Parathyroid adenoma (tissue), 2 donors: ENCODE results near the gene SMARCA4.
"Not testable (repeated sequence)": the region's sequence is repeated elsewhere in the genome, so short reads cannot be mapped to it uniquely, and the experiment has no call there.

Experiments
- H2AFZ ChIP-seq: fragments of 300-600 bp; sonication (generic); one replicate; pipeline ENCODE4 v1.7.0; 2017; ENCODE audit warnings: antibody characterized with exemption, mild to moderate bottlenecking
- H3K27ac ChIP-seq: fragments of 300-600 bp; sonication (generic); one replicate; pipeline ENCODE4 v1.7.0; 2017
- H3K27me3 ChIP-seq: fragments of 300-600 bp; sonication (generic); one replicate; pipeline ENCODE4 v1.7.0; 2017; ENCODE audit warnings: low read length; ENCODE audit not compliant: control insufficient read depth, insufficient read depth
- H3K36me3 ChIP-seq: fragments of 300-600 bp; sonication (generic); one replicate; pipeline ENCODE4 v1.7.0; 2017; ENCODE audit warnings: low read length; ENCODE audit not compliant: control insufficient read depth, insufficient read depth
- H3K4me1 ChIP-seq: fragments of 300-600 bp; sonication (generic); one replicate; pipeline ENCODE4 v1.7.0; 2017; ENCODE audit warnings: control low read depth
- H3K4me2 ChIP-seq: fragments of 300-600 bp; sonication (generic); one replicate; pipeline ENCODE4 v1.7.0; 2017; ENCODE audit warnings: low read length
- H3K4me3 ChIP-seq: fragments of 300-600 bp; sonication (generic); one replicate; pipeline ENCODE4 v1.7.0; 2017; ENCODE audit warnings: low read depth, low read length
- H3K79me2 ChIP-seq: fragments of 300-600 bp; sonication (generic); one replicate; pipeline ENCODE4 v1.7.0; 2017; ENCODE audit warnings: control low read depth
- H3K9ac ChIP-seq: fragments of 300-600 bp; sonication (generic); one replicate; pipeline ENCODE4 v1.7.0; 2017; ENCODE audit warnings: mild to moderate bottlenecking
- H3K9me3 ChIP-seq: fragments of 300-600 bp; sonication (generic); one replicate; pipeline ENCODE4 v1.7.0; 2017; ENCODE audit warnings: low read length; ENCODE audit not compliant: control insufficient read depth
- CTCF ChIP-seq: fragments of 300-600 bp; sonication (generic); IDR thresholded peaks from one replicate; pipeline ENCODE4 v1.7.0; 2017; ENCODE audit warnings: antibody characterized with exemption, mild to moderate bottlenecking
- donor health status: primary hyperparathyroidism.

Gene SMARCA4

GRCh38 chr19:11098861-11099260 lies 138.0 kb downstream of the SMARCA4 start:
- H3K27me3 ChIP-seq, result no peaks in the 10 kb centered on the region
- H3K9ac ChIP-seq, result no peak overlapping the region
- no peaks in the 10 kb centered on the region for H3K9me3 ChIP-seq
- H3K4me2 ChIP-seq, result no peak overlapping the region
- no peak overlapping the region for H3K27ac ChIP-seq
- no peaks in the 10 kb centered on the region for H3K79me2 ChIP-seq
- no peak overlapping the region for H2AFZ ChIP-seq
- no peak overlapping the region for H3K4me3 ChIP-seq
- no peaks in the 10 kb centered on the region for H3K4me1 ChIP-seq
- TF ChIP-seq CTCF, result no peak
- H3K36me3 ChIP-seq, result no peaks in the 10 kb centered on the region

- no peaks in the 10 kb centered on the region for H3K9me3 ChIP-seq
- no peak overlapping the region for H3K27ac ChIP-seq
- H3K36me3 ChIP-seq, result no peaks in the 10 kb centered on the region
- no peak for TF ChIP-seq CTCF
- H3K4me1 ChIP-seq, result no peaks in the 10 kb centered on the region
- H3K4me3 ChIP-seq, result no peak overlapping the region
- no peak overlapping the region for H3K9ac ChIP-seq
- no peak overlapping the region for H3K4me2 ChIP-seq
- no peaks in the 10 kb centered on the region for H3K27me3 ChIP-seq
- no peak overlapping the region for H2AFZ ChIP-seq
- no peaks in the 10 kb centered on the region for H3K79me2 ChIP-seq
Observed at GRCh38 chr19:11100049-11100448, 139.2 kb downstream of the SMARCA4 start.

GRCh38 chr19:11101057-11101456 lies 140.2 kb downstream of the SMARCA4 start:
- Histone ChIP-seq H3K79me2 (no peaks in the 10 kb centered on the region), H3K27ac (no peak overlapping the region), H3K9me3 (no peaks in the 10 kb centered on the region), H3K9ac (no peak overlapping the region), H3K4me2 (no peak overlapping the region), H2AFZ (no peak overlapping the region), H3K4me1 (no peaks in the 10 kb centered on the region), H3K36me3 (no peaks in the 10 kb centered on the region), H3K4me3 (no peak overlapping the region), H3K27me3 (no peaks in the 10 kb centered on the region)
- no peak for TF ChIP-seq CTCF

DNA sequence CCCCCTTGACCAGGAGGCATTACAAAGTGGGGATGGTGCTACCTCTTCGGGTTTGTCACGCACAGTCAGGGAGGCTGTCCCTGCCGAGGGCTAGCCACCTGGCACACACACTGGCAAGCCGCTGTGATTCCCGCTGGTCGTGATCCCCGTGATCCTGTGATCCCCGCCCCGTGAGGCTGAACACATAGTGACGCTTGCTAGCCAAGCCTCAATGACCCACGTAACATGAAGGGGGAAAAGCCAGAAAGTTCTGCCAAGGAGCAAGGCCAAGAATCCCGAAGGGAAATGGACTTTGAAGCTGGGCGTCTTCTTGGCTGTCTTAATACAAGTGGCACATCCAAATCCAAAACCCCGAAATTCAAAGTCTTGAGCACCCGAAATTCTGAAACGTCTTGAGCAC lies 142.1 kb downstream of the SMARCA4 start:
- Histone ChIP-seq H2AFZ (no peak overlapping the region), H3K4me3 (no peak overlapping the region), H3K9ac (no peak overlapping the region), H3K4me2 (no peak overlapping the region), H3K27ac (no peak overlapping the region), H3K9me3 (no peaks in the 10 kb centered on the region), H3K4me1 (no peaks in the 10 kb centered on the region), H3K27me3 (no peaks in the 10 kb centered on the region), H3K79me2 (no peaks in the 10 kb centered on the region), H3K36me3 (no peaks in the 10 kb centered on the region)
- no peak for TF ChIP-seq CTCF

DNA sequence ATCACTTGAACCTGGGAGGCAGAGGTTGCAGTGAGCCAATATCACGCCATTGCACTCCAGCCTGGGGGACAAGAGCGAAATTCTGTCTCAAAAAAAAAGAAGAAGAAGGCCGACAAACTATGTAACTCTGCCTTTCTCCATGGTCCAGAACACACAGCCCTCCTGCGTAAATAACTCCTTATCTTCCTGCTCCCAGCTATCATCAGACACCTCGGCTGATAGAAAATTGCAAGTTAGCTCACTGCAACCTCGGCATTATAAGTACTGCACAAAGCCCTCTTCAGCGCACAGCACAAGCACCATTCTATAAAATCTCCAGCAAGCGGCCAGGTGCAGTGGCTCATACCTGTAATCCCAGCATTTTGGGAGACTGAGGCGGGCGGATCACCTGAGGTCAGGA lies 142.8 kb downstream of the SMARCA4 start:
- H3K36me3 ChIP-seq, H3K27ac ChIP-seq, H3K4me1 ChIP-seq, H3K79me2 ChIP-seq, H3K4me3 ChIP-seq, H3K4me2 ChIP-seq, H3K9ac ChIP-seq, H2AFZ ChIP-seq, H3K27me3 ChIP-seq, H3K9me3 ChIP-seq: not testable (repeated sequence)
